IPS-20b (cell line): ENCODE data around the gene HMG20B.

Experiments used
- H3K27ac ChIP-seq: one replicate; pipeline ENCODE4 v1.5.1; 2013; ENCODE audit warnings: low read length
- H3K27me3 ChIP-seq: 2 replicates; pipeline ENCODE4 v1.6.1; 2013; ENCODE audit warnings: mild to moderate bottlenecking, low read length, inconsistent platforms; ENCODE audit not compliant: insufficient read depth
- H3K36me3 ChIP-seq: 2 replicates; pipeline ENCODE4 v1.6.1; 2013; ENCODE audit warnings: low read depth, mild to moderate bottlenecking, inconsistent platforms, low read length, moderate library complexity; ENCODE audit not compliant: insufficient read depth
- H3K4me1 ChIP-seq: 2 replicates; pipeline ENCODE4 v1.6.1; 2013; ENCODE audit warnings: mild to moderate bottlenecking, control low read depth, inconsistent platforms, low read length, moderate library complexity; ENCODE audit not compliant: insufficient read depth
- H3K4me3 ChIP-seq: 2 replicates; pipeline ENCODE4 v1.5.1; 2013; ENCODE audit warnings: mild to moderate bottlenecking, low read length, inconsistent platforms
- H3K9ac ChIP-seq: 2 replicates; pipeline ENCODE4 v1.6.1; 2013; ENCODE audit warnings: low read depth, mild to moderate bottlenecking, inconsistent platforms, low read length, moderate library complexity
- H3K9me3 ChIP-seq: 2 replicates; pipeline ENCODE4 v1.6.1; 2013; ENCODE audit warnings: mild to moderate bottlenecking, low read depth, low read length, inconsistent platforms; ENCODE audit not compliant: insufficient read depth

Gene HMG20B

DNA sequence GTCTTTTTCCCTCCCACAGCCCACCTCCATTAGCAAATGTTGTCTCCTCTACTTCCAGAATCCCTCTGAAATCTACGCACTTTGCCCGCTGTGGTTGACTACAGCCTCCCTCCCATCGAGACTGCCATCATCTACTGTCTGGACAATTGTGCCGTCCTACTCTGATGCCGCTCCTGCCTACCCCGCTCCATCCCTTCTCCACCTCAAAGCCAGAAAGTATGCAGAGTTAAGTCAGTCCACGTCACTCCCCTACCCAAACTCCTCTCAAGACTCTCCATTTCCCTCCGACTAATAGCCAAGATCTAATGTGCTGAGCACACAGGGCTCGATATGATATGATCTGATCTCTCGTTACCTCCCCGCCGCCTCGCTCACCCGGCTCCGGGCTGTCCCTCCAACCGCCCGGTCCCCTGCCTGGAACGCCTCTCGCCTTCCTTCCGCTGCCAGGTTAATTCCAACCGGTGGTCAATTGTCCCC, 53.3 kb downstream of the HMG20B start:
- Histone ChIP-seq H3K4me1 (no peaks in the 10 kb centered on the region), H3K27ac (peak overlapping the region; percentile 98), H3K36me3 (peaks cover 7% of the 10 kb centered on the region), H3K9ac (peak overlapping the region; percentile 95), H3K27me3 (no peaks in the 10 kb centered on the region), H3K9me3 (no peaks in the 10 kb centered on the region), H3K4me3 (peak overlapping the region; percentile 99)

DNA sequence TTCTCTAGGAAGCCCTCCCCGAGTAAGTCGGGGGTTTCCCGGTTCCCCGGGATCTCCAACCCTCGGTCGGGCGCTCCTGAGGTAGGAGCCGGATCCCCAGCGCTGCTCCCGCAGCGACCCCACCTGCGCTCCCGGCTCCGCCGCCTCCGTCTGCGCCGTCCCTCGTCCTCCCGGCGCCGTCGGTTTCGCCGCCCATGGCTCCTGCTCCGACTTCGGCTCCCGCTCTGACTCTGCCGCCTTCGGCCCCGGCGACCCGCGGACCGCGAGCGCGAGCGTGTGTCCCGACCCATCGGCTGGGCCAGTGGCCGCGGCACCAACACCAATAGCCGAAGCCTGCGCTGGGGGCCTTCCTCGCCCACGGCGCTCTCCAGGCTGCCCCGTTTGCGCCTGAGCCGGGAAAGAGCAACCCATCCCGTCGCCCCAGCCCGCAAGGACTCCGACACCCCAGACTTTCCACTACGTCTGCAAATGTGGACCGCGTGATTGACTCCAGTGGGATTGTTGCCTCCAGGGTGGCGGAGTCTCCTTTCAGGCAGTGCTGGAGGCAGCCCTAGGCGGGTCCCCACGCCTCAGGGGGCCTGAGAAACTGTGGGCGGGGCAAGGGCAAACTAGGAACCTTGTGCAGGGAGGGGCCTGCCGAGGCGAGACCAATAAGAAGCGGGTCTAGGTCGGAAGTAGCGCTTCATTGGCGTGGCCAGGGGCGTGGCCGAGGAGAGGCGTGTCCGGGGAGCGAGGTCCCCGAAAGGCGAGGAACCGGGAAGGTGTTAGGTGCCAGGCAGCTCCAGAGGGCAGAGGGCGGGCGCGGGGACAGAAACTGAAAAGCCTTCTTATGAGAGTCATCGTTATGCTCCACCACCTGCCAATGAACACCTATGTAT, 54.0 kb downstream of the HMG20B start, which contains the start of gene CACTIN:
Gene CACTIN, minus strand, starts transcription at position 318 of the 878 bp plus-strand sequence. Its CDS starts 28 bp downstream, at position 290.
- no peaks in the 10 kb centered on the region for H3K27me3 ChIP-seq
- no peaks in the 10 kb centered on the region for H3K9me3 ChIP-seq
- H3K36me3 ChIP-seq, result peaks cover 7% of the 10 kb centered on the region
- H3K4me3 ChIP-seq, result peak within 1 kb of the TSS; percentile 99
- H3K9ac ChIP-seq, result peak within 1 kb of the TSS; percentile 95
- peak within 1 kb of the TSS; percentile 98 for H3K27ac ChIP-seq
- no peaks in the 10 kb centered on the region for H3K4me1 ChIP-seq

DNA sequence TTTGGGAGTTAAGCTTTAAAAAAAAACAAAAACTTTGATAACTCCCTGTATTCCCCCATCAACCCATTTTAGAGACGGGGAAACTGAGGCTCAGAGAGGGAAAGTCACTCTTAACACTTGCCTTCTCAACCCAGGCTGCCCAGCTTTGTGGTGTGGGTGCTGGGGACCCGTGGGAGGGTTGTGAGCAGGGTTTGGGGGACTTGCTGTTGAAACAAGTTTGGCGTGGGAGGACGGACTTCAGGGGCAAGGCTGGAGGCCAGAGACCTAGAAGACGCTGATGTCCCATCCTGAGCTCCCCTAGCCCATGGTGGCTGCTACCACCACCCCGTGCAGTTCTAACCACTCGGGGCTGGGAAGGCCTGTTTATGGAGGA, 54.6 kb downstream of the HMG20B start:
- H3K27ac ChIP-seq, result no peak overlapping the region
- H3K9ac ChIP-seq, result no peak overlapping the region
- H3K36me3 ChIP-seq, result peaks cover 5% of the 10 kb centered on the region
- H3K9me3 ChIP-seq, result no peaks in the 10 kb centered on the region
- no peaks in the 10 kb centered on the region for H3K27me3 ChIP-seq
- no peaks in the 10 kb centered on the region for H3K4me1 ChIP-seq
- H3K4me3 ChIP-seq, result peak overlapping the region; percentile 21; the same call in 1 of the 2 replicates
